AG10803 (cell line): ENCODE data around the gene SLC17A9.

Experiments used
- DNase-seq: peaks from one replicate; pipeline ENCODE4 v3.0.0; 2010; ENCODE audit warnings: low read depth
- H3K4me3 ChIP-seq: 2 replicates; pipeline ENCODE4 v1.5.1; 2011; ENCODE audit warnings: mild to moderate bottlenecking, low read length, control low read depth
- TF ChIP-seq, protein P1 (sequence below): conservative IDR thresholded peaks from 2 replicates; pipeline ENCODE4 v1.5.1; 2011; ENCODE audit warnings: mild to moderate bottlenecking, low read length, control low read depth, inconsistent platforms

Gene SLC17A9

DNA sequence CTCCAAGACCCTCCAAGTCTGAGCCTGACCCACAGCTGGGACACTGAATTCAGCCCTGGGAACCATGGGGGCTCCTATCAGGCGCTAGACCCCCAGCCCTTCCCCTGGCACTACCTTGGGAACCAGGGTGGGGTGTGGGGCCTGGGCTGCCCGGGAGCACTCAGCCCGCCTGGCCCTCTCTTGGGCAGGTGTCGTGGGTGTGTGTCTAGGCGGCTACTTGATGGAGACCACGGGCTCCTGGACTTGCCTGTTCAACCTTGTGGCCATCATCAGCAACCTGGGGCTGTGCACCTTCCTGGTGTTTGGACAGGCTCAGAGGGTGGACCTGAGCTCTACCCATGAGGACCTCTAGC, 14.6 kb downstream of the SLC17A9 start:
- no peak for DNase-seq
- no peak overlapping the region for H3K4me3 ChIP-seq
- TF ChIP-seq, protein P1, sequence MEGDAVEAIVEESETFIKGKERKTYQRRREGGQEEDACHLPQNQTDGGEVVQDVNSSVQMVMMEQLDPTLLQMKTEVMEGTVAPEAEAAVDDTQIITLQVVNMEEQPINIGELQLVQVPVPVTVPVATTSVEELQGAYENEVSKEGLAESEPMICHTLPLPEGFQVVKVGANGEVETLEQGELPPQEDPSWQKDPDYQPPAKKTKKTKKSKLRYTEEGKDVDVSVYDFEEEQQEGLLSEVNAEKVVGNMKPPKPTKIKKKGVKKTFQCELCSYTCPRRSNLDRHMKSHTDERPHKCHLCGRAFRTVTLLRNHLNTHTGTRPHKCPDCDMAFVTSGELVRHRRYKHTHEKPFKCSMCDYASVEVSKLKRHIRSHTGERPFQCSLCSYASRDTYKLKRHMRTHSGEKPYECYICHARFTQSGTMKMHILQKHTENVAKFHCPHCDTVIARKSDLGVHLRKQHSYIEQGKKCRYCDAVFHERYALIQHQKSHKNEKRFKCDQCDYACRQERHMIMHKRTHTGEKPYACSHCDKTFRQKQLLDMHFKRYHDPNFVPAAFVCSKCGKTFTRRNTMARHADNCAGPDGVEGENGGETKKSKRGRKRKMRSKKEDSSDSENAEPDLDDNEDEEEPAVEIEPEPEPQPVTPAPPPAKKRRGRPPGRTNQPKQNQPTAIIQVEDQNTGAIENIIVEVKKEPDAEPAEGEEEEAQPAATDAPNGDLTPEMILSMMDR, result no peak

DNA sequence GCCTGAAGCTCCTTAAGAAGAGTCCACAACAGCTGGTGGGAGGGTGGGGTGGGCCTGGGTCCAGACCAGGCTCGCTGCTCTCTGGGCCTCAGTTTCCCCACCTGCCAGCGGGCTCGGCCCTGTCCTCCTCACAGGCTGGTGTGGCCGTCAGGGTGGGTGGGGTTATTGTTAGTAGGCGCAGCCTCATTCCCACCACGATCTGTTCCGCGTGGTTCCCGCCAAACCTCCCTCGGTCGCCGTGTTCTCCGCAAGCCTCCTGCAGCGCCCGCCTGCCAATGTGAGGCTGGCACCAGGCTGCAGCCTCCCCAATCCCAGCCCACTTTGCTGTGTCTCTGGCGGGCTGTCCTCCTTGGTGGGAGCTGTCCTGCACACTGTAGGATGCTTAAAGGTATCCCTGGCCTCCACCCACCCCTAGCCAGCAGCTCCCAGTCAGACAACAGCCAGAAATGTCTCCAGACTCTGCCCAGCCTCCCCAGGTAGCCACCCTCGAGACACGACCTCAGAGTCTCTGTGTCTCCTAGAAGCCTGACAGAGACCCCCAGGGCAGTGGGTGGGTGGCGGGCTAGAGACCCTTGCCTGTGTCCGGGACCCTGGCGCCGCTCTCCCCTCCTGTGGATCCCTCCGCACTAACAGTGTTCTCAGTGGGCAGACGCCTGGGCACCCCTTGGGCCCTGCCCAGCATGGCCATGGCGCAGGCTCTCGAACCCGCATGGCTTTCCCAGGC, 15.3 kb downstream of the SLC17A9 start:
- TF ChIP-seq, protein P1, result no peak
- no peak overlapping the region for H3K4me3 ChIP-seq
- DNase-seq, result no peak

DNA sequence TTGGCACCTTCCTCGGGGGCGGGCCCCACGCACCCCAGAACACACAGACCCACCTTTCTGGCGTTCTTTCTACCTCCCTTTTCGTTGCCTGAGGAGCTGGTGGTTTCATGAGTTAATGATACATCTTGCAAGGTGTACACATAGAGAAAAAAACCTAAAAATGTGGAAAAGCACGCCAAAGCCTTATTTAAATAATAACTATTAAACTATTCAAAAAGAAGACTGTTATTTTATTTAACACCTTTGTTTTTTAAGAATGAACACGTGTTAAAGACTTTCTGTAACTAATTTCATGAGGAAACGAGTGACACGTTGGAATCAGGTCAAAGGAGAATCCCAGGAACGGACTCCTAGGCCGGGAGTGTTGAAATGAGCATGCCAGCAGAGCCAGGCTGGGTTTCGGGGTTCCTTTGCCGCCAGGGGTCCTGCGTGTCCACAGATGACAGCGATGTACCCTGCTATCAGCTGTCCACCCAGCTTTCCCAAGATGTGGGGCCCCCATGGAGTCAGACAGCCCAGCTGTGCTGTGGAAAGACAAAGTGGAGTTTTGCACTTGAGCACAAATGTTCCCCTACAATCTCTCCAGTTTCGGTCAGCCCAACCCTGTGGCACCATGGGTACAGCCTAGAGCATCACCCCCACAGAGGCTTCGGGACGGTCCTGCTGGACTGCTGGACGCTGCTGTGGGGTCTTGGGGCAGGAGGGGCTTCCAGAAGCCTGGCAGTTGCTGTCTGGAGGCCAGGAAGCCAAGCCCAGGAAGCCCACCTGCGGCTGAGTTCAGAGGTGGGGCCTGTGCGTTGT, 16.1 kb downstream of the SLC17A9 start:
- DNase-seq, result no peak
- H3K4me3 ChIP-seq, result no peak overlapping the region
- TF ChIP-seq, protein P1, result no peak

DNA sequence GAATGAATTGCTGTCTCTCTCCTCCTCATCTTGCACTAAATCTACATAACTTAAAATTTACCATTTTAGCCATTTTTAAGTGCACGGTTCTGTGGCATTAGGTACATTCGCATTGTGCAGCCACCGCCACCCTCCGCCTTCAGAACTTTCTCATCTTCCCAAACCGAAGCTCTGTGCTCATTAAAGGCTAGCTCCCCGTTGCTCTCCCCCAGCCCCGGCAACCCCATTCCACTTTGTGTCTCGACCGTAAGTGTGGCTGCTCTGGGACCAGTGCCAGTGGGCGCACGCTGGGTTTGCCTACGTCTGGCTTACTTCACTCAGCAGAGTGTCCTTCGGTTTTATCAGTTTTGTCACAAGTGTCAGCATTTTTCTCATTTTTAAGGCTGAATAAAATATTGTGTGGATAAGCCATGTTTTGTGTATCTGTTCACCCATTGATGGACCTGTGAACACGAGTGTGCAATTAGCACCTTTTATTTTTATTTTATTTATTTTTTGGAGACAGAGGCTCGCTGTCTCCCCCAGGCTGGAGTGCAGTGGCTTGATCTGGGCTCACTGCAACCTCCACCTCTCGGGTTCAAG, 16.8 kb downstream of the SLC17A9 start:
- TF ChIP-seq, protein P1, result no peak
- DNase-seq, result peak; percentile 6
- no peak overlapping the region for H3K4me3 ChIP-seq

DNA sequence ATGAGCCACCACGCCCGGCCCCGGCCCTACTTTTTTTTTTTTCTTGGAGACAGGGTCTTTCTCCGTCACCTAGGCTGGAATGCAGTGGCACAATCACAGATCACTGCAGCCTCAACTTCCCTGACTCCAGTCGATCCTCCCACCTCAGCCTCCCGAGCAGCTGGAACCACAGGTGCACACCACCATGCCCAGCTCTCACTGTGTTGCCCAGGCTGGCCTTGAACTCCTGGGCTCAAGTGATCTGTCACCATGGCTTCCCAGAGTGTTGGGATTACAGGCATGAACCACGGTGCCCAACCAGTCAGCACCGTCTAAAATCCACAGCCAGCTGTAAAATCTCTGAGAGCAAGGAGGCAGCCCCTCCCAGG, 17.4 kb downstream of the SLC17A9 start:
- DNase-seq, result no peak
- H3K4me3 ChIP-seq, result no peak overlapping the region
- TF ChIP-seq, protein P1, result no peak

DNA sequence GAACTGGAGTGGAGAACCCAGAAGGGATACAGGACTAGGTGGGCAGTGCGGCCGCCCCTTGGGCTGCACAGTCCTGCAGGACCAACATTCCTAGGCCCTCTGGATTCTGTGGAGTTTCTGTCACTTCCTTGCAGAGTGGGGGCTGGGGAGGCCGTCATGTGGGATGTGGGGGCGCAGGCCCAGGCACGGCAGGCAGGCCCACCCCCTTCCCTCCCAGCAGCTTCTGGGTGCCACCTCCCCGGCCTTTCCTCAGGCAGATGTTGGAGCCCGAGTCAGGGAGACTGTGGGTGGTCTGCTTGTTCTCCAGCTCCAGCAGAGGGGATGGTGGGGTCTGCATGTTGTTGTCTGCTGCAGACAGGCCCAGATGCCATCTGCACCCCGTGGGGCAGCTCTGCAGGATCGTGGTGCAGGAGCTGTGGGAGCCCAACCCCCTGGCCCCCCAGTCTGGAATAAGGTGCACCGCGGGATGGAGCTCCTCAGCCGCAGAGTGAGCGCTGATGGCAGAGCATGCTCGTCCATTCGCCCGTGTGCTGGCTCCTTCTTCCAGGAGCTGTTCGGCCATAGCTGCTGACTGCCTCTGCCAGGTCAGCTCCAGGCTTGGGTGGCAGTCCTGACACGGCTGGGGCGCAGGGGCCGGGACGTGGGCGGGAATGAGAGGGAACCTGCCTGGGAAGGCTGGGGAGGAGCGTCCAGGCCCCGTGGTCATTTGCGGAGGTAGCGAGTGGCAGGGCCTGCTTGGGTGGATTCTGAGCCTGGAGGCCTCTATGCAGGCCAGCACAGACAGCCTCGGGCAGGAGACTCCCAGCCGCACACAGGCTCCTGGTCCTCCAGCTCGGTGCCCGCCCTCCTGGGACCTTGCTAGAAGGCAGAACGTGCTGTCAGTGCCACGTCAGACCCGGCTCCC, 18.1 kb downstream of the SLC17A9 start:
- no peak overlapping the region for H3K4me3 ChIP-seq
- no peak for DNase-seq
- TF ChIP-seq, protein P1, result no peak
